ENCODE results near the gene SIVA1. TPM values are rescaled to one million over a fixed set of nuclear protein-coding genes. Genes with fewer than 3 reads are reported as not detected.

SIVA1 gene
- total RNA-seq, 1 experiment from 2014 or later: 70.0 TPM

DNA sequence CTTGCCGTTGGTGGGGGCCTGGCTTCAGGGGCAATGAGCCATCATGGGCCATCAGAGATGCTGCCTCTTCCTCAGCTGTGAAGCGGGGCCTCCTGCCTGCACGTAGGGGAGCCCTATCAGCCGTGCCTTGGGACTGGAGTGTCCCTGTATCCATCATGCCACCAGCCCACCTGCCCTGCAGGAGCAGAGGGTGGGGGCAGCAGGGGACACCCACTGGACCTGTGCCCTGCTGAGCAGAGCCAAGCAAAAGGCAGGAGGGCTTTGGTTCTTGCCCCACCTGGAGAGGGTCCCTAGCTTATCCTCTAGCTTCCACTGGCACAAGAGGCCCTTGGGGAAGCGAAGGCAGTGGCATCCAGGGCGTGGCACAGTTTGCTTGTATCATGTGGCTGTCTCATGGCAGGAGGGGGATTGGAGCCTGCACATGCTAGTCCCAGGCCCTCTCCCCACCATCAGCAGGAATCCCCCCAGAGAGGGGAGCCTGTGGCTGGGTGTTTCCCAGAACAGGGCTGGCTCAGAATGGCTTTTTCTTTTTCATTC, 18.8 kb upstream of the SIVA1 start:
- no peak for DNase-seq (ENCODE audit: extremely low read depth, low read depth)

DNA sequence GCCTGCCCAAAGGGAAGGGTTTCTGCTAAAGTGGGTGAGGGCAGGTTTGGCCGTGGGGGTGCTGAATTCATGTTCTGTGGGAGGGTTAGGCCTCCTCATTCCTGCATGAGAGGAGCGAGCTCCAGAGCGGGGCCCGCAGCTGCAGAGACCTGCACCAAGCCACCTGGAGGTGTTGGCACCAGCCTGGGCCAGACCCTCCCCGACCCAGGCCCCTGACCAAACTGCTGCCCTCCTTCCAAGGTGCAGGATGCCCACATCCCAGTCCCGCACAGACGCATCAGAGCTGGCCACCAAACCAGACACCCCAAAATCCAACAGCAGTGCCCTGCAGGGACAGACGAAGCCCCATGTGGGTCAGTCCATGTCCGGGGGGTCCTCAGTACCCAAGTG, 18.4 kb upstream of the SIVA1 start:
- no peak for DNase-seq (ENCODE audit: extremely low read depth, low read depth)

DNA sequence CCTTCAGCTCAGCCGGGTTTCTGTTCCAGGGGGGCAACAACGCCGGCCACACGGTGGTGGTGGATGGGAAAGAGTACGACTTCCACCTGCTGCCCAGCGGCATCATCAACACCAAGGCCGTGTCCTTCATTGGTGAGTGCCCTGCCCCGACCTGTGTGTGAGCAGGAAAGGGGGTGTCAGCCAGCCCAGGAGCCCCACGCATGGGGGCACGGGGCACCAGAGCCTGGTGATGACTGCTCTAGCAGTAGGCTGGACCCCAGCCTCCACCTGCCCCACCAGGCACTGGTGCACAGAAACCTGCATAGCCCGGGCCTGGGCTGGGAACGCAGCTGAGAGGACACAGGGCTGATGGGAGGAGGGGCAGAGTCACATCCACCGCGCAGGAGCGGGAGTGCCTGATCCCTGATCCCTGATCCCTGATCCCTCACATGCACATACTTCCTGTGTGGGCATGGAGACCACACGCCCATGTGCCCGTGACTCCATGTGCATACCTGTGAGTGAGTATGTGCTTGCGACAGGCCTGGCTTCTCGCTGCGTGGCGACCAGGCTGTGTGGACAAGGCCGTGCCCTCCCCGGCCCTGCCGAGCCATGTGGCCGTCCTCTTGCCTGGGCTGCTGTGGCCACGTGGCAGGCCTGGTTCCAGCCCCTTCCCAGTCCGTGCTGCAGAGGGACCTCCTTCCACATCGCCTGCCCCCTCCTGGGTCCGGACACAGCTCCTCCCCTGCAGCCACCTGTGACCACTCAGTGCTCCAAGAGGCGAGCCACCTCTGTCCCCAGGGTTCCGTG, 17.8 kb upstream of the SIVA1 start:
- DNase-seq (ENCODE audit: extremely low read depth, low read depth): no peak

DNA sequence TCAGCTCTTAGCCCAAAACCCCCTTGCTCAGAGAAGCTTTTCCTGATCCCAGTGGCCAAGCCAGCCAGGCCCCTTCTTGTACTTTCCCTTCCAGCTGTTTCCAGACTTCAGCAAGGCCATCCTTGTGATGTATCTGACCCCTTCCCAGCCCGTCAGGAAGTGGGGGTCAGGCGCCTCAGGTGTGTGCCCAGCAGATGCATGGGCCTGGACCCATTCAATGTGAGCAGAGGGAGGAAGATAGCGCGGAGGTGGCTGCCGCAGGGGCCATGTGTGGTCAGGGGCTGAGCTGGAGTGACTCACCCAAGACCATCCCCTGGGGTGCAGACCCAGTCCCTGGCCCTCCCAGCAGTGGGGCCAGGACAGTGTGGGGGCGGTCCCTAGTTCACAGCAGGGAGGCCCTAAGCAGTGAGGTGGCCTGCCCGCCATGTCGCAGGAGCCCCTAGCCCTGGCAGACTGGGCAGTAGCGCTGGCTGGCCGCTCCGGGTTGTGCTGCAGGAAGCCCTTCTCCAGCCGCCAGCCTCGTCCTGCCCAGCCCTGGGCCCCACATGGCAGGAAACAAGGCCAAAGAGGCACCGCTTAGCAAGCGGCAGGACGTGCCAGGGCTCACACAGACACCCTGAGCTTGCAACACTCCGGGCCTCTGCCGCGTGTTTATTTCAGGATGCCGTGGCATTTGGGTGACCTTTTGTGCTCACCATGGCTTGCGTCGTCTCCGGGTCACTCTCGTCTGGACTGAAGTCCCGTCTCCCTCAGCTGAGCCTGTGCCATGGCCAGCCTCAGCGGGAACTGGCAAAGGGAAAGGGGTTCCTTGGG, 16.9 kb upstream of the SIVA1 start:
- DNase-seq (ENCODE audit: extremely low read depth, low read depth): peak; percentile 43

DNA sequence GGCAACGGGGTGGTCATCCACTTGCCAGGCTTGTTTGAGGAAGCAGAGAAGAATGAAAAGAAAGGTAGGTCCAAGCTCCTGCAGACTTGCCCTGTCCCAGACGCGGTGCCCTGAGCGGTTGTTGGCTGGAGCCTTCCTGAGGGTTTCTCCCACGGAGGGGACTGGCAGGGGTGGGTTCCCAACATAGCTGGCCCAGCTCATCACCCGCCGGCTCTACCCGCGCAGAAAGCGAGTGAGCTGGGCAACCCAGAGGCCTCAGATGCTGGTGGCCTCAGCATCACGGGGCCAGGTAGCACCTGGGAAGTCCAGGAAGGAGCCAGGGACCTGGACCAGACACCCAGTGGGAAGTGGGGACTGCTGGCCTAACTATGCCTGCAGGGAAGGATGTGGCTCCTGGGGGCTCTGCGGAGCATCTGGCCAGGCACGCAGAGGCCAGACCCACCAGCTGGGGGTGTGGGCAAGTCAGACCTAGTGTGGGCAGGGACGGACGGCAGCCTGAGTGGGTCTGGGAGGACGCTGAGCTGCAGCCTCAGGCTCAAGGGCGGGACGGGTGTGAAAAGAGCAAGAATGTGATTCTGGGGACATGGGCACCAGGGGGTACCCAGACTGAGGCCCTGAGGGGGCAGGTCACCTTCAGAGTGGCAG, 14.4 kb upstream of the SIVA1 start:
- DNase-seq (ENCODE audit: extremely low read depth, low read depth): no peak

DNA sequence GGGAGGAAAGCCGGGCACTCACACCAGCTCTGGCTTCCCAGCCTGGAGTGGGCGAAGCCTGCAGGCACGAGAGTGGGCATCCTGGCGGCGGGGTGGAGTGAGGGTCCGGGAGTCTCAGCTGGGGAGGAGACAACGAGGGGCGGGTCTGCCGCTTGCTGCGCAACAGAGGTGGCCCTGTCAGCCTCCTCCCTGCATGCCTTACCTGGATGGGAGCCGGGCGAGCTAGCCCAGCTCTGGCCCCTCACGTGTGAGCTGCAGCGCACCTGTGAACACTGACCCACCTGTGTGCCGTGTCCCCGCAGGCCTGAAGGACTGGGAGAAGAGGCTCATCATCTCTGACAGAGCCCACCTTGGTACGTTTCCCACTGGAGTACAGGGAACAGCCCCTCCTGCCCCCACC, 13.9 kb upstream of the SIVA1 start:
- DNase-seq (ENCODE audit: extremely low read depth, low read depth): no peak

DNA sequence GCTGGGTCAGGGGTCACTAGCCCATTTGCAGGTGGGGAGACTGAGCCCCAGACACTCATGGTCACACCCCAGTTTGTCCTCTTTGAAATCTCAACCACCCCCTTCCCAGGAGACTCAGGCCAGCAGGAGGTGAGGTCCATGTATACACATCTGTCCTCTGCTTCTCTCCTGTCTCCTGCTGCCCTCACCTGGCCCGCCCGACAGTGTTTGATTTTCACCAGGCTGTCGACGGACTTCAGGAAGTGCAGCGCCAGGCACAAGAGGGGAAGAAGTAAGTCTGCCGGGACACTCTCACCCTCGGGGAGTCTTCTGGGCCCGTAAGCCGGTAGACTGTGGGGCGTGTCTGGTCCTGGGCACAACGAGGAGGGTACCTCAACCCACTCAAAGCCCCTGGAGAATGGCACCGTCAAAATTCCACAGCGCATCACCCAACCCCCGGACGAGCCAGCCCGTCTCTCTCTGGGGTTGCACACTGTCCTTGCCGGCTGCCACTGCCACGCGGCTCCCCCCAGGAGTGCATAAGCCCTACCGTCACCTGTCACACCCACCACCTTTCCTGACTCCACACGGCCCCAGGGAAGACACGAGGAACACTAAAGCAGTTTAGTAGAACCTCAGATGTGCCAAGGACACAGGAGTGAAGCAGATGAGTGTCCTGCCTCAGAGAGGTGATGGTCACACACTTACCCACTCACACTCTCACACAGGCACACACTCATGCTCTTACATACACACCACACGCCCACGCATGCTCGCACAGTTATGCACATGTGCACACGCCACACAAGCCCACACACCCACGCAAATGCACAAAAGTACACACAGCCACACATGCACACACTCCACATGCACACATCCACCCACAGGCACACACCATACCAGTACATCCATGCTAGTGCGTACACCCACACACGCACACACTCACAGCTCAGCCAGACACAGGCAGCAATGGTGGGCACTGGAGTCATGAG, 13.1 kb upstream of the SIVA1 start:
- no peak for DNase-seq (ENCODE audit: extremely low read depth, low read depth)

DNA sequence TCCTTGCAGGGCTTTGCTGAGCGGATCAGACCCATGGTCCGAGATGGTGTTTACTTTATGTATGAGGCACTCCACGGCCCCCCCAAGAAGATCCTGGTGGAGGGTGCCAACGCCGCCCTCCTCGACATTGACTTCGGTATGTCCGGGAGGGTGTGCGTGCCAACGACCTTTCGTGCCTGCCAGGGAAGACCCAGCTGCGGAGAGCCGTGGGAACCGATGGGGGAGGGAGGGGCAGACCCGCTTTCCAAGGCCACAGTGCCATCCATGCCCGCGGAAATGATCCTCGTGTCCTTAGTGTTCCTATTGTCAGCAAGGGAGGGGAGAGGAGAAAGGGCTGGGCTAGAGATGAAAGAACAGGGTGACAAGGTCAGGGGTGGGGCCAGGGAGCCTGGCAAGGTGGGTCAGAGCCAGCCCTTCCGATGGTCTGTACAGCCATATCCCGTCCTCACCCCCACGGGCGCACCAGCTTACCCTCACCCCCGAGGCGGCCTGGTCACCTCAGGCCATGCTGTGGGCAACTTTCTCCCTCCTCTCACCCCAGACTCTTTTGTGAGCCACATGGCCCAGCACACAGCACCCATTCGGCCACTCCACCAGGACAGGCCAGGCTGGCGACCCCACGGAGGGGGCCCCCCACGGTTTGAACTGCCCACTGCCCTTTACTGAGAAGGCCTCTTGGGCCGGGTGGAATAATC, 11.7 kb upstream of the SIVA1 start:
- no peak for DNase-seq (ENCODE audit: extremely low read depth, low read depth)

DNA sequence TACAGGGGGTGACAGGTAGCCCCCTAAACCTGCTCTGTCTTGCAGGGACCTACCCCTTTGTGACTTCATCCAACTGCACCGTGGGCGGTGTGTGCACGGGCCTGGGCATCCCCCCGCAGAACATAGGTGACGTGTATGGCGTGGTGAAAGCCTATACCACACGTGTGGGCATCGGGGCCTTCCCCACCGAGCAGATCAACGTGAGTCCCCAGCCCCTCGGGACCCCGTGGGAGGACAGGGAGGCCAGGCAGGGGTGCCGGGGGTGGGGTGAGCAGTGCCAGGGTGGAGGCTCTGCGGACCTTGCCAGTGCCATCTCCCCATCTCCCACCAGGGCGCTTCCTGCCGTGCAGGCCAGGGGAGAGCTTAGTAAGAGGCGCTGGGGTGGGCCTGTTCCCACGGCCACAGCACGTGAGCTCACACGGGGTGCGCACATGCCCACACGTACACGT, 11.1 kb upstream of the SIVA1 start:
- no peak for DNase-seq (ENCODE audit: extremely low read depth, low read depth)

DNA sequence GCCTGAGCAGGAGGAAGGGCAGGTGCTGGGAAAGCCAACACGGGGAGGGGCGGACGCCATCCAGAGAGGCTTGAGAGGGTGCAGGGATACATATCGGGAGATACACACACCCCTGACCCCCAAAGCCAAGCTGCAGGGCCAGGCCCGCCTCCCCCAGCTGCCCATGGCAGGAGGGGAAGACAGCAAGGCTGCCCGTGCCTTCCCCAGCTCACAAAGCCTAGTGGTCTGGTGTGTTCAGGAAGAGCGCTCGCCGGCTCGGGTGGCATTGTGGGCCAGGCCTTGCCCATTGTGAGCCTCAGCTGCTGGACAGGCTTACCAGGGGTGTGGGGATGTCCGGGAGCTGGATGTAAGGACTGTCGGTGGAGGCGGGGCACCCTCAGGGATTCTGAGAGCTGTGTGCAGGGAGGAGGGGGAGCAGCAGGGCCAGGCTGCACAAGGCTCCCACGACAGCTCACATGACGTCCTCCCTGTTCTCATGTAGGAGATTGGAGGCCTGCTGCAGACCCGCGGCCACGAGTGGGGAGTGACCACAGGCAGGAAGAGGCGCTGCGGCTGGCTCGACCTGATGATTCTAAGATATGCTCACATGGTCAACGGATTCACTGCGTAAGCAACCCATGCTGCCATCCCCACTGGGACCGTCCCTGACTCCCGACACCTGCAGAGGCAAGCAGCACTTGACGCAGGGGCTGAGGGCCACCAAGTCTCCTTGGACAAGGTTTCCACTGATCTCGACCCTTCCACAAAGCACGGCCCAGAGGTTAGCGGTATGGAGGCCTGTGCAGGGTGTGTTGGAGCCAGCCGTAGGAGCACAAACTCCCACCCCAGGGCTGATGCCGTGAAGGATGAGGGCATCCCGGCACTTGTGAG, 10.1 kb upstream of the SIVA1 start:
- DNase-seq (ENCODE audit: extremely low read depth, low read depth): no peak

DNA sequence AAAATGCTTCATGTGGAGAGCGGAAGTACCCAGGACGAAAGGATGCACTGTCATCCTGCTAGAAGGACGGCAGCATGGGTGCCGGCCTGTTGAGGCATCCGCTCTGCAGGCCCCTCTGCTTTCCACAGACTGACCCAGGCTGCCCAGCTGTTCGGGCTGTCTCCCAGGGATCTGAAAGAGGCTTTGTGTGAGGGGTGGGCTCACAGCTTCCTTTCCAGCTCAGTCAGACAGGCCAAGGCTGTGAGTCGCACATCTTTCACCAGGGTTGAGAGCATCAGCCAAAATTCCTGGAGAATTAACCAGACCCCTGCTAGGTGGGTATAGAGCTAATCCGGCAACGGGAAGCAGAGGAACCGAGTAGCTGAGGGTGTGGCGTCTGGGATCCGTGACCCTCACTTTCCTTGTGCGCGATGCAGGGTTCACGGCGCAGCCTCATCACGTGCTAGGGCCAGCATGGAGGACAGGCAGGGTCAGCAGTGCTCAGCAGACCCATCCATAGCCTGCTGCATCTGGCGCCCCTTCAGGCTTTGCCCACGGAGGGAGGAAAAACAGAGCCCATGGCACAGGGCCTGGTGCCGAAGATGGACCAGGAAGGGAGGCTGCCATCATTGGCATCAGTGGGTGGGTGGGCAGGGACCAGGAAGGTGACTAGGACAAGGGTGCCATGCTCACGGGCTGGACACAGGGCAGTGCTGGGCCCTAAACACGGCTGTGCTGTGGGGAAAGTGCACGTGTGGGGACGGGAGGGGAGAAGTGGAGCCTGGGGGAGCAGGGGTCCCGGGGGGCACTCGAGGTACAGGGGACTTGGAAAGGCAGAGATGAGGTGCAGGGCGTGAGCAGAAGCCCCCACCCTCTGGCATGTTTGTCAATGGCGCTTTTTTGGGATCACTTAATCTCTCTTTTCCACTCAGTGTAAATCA, 9.2 kb upstream of the SIVA1 start:
- DNase-seq (ENCODE audit: extremely low read depth, low read depth): no peak

DNA sequence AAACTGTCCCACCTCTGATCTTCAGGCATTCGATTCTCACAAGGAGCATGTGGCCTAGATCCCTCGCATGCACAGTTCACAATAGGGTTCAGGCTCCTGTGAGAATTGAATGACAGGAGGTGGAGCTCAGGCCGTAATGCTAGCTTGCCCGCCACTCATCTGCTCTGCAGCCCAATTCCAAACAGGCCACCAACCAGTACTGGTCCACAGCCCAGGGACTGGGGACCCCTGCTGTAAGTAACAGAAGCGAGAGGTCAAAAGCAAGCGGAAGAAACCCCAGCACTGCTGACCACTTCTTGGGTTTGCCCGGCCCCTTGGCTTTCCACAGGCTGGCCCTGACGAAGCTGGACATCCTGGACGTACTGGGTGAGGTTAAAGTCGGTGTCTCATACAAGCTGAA, 8.5 kb upstream of the SIVA1 start:
- DNase-seq (ENCODE audit: extremely low read depth, low read depth): no peak

DNA sequence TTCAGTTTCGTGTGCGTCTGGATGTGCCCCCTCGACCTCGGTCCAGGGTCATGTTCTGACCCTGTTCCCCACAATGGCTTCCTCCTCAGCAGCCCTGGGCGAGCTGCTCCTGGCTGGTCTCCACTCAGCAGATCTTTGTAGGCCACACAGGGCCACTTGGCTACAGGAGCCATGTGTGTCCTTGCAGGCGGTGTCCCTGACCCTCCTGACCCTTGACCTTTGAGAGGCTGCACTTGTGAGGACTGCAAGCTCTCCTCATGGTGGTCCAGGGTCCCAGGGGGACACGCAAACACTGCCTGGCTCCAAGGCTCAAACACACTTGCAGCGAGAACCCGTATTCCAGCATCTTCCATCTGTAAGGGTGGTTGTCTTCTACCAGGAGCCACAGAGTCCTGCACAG, 7.5 kb upstream of the SIVA1 start:
- DNase-seq (ENCODE audit: extremely low read depth, low read depth): no peak

DNA sequence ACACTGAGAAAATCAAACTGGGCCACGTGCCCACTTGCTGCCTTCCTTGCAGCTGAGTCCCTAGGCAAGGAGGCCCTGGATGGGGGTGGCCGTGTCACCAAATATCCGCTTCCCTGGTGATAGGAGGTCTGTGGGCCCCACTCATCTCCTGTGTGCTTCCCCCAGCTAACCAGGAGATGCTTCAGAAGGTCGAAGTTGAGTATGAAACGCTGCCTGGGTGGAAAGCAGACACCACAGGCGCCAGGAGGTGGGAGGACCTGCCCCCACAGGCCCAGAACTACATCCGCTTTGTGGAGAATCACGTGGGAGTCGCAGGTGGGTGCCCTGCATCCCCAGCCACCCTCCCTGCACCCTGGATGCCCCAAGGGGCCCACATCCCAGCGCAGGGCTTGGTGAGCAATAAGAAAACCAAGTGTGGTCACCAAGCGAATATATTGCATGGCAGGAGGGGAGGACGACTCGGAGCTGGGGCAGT, 6.8 kb upstream of the SIVA1 start:
- no peak for DNase-seq (ENCODE audit: extremely low read depth, low read depth)

DNA sequence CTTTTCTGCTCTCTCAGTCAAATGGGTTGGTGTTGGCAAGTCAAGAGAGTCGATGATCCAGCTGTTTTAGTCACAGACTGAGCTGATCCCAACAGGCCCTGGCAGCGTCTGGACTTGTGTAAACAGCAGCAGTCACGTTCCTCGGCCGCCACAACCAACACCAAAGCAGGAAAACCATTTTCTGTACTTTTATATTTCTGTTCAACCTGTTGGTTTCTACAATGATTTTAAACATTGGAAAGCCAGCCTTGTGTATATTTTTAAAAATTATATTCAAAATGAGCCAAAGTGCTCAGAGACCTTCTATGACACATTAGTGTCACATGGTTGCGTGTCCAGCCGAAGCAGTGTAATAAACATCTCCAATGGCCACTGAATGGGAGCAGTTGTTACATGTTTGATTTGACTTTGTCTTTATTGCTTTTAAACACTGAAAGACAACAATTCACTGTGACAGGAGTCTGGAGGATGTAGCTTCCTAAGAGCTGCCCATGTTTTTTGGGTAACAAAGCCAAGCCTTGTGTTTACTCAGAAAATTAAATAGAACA, 5.9 kb upstream of the SIVA1 start:
- DNase-seq (ENCODE audit: extremely low read depth, low read depth): no peak

DNA sequence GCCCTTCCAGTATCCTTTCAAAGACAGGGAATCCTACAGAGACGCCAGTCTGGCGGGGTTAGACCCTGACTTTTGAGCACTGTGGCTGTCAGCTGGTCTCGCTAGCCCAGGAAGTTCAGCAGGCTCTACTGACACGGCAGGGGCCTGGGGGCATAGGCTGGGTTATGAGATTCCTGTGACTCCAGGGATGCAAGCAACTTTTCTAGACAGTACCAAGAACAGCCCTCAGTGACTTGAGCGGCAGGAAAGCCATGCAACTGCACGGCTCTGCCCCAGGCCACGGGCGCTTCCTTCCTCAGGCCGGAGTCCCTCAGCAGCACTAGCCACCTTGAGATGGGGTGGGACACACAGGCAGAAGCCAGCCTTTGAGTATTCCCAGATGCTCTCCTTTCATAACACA, 5.1 kb upstream of the SIVA1 start:
- DNase-seq (ENCODE audit: extremely low read depth, low read depth): no peak

DNA sequence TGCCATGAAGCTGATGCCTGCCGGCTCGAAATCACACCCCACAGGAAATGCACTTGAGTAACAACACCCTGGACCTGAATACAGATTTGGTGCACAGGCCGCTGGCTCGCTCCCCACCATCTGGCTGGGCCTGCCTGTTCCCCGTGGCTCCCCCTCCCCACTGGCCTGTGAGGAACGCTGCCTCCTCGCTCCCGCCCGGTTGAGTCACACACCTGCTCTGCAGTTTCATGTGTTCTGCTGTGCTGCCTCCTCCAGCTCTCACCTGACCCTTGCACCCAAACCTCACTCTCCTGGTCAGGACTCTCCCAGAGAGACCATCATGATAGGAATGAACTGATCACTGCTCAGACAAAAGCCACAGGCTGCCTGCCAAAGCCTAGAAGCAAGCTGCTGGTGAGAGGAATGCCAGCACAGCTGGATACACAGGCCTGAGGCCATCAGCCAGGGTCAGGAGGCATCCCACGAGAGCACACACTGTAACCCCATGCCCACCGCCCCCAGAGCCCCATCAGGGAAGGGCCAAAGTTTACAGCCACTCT, 3.8 kb upstream of the SIVA1 start:
- DNase-seq (ENCODE audit: extremely low read depth, low read depth): no peak
